Measurements from ENCODE around the gene PKNOX2. TPM values are rescaled to one million over a fixed set of nuclear protein-coding genes. Genes with fewer than 3 reads are reported as not detected.

The PKNOX2 gene
- total RNA-seq, 4 donors from 2014 or later: 1.5 to 4.6 (median 2.8) TPM

GRCh38 chr11:125182573-125182972, 18.0 kb downstream of the PKNOX2 start:
- no peak for TF ChIP-seq CTCF (IDR thresholded peaks at IDR 0.05)
- TF ChIP-seq POLR2A (IDR thresholded peaks at IDR 0.05): no peak
- no peak overlapping the region for H3K4me3 ChIP-seq (ENCODE audit: low read depth, poor library complexity, severe bottlenecking)
- intact Hi-C loops (cut with DNase I; ENCODE audit: low total_unique reads): no loop called here

GRCh38 chr11:125183641-125184040, 19.1 kb downstream of the PKNOX2 start:
- no peak overlapping the region for H3K4me3 ChIP-seq (ENCODE audit: low read depth, poor library complexity, severe bottlenecking)
- whole genome bisulfite sequencing, 2 donors: 79 to 85% methylated on average over 1 of the region's 1 CpG
- no peak for DNase-seq (ENCODE audit: low spot score in 2 of 2)
- TF ChIP-seq CTCF (IDR thresholded peaks at IDR 0.05): no peak
- intact Hi-C loops (cut with DNase I; ENCODE audit: low total_unique reads): no loop called here

More at GRCh38 chr11:125182573-125182972, 18.0 kb downstream of the PKNOX2 start:
- DNase-seq (ENCODE audit: low spot score in 2 of 2): no peak

- H3K4me3 ChIP-seq (ENCODE audit: low read depth, poor library complexity, severe bottlenecking): no peak overlapping the region
- no peak for DNase-seq (ENCODE audit: low spot score in 2 of 2)
- intact Hi-C loops (cut with DNase I; ENCODE audit: low total_unique reads): no loop called here
- TF ChIP-seq POLR2A (IDR thresholded peaks at IDR 0.05): no peak
- TF ChIP-seq CTCF (IDR thresholded peaks at IDR 0.05): no peak
Observed at GRCh38 chr11:125188021-125188420, 23.5 kb downstream of the PKNOX2 start.

DNA sequence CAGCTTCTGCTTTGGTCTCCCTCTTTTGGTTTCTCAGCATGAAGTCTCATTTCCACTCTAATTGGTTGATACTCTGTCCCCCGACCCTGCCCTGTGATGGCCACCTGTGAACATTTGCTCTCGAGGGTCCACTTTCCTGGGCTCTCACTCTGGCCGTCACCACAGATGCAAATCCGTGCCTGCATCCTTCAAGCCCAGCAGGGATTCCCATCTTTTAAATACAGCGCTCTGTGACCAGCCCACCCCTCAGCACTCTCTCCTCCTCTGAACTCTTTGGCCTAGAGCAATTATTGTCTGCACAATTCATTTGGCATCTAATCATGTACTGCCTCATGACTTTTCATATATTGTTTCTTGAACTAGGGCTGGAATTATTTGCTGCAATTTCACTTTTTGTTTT, 26.0 kb downstream of the PKNOX2 start:
- WGBS, 2 donors: 80 to 87% methylated on average over 5 of the region's 5 CpGs
- no peak for DNase-seq (ENCODE audit: low spot score in 2 of 2)
- intact Hi-C loops (cut with DNase I; ENCODE audit: low total_unique reads): no loop called here
- no peak overlapping the region for H3K4me3 ChIP-seq (ENCODE audit: low read depth, poor library complexity, severe bottlenecking)
- TF ChIP-seq POLR2A (IDR thresholded peaks at IDR 0.05) (no peak), CTCF (IDR thresholded peaks at IDR 0.05) (no peak)

- intact Hi-C loops (cut with DNase I; ENCODE audit: low total_unique reads): no loop called here
- 69 to 75% methylated on average over 9 of the region's 9 CpGs for whole genome bisulfite sequencing, 2 donors
- H3K4me3 ChIP-seq (ENCODE audit: low read depth, poor library complexity, severe bottlenecking): no peak overlapping the region
- DNase-seq (ENCODE audit: low spot score in 2 of 2): no peak
- TF ChIP-seq POLR2A (IDR thresholded peaks at IDR 0.05) (no peak), CTCF (IDR thresholded peaks at IDR 0.05) (no peak)
Observed at GRCh38 chr11:125192183-125192582, 27.6 kb downstream of the PKNOX2 start.

- intact Hi-C loops (cut with DNase I; ENCODE audit: low total_unique reads): no loop called here
- no peak for TF ChIP-seq POLR2A (IDR thresholded peaks at IDR 0.05)
- TF ChIP-seq CTCF (IDR thresholded peaks at IDR 0.05): no peak
- WGBS, 2 donors: 76 to 80% methylated on average over 11 of the region's 11 CpGs
Observed at GRCh38 chr11:125192717-125193415, 28.3 kb downstream of the PKNOX2 start.

More at GRCh38 chr11:125192717-125193415, 28.3 kb downstream of the PKNOX2 start:
- no peak for DNase-seq (ENCODE audit: low spot score in 2 of 2)
- H3K4me3 ChIP-seq (ENCODE audit: low read depth, poor library complexity, severe bottlenecking): no peak overlapping the region

Data from lower leg skin (tissue), 4 donors.